Measurements from ENCODE around the gene FAM110D.

DNA sequence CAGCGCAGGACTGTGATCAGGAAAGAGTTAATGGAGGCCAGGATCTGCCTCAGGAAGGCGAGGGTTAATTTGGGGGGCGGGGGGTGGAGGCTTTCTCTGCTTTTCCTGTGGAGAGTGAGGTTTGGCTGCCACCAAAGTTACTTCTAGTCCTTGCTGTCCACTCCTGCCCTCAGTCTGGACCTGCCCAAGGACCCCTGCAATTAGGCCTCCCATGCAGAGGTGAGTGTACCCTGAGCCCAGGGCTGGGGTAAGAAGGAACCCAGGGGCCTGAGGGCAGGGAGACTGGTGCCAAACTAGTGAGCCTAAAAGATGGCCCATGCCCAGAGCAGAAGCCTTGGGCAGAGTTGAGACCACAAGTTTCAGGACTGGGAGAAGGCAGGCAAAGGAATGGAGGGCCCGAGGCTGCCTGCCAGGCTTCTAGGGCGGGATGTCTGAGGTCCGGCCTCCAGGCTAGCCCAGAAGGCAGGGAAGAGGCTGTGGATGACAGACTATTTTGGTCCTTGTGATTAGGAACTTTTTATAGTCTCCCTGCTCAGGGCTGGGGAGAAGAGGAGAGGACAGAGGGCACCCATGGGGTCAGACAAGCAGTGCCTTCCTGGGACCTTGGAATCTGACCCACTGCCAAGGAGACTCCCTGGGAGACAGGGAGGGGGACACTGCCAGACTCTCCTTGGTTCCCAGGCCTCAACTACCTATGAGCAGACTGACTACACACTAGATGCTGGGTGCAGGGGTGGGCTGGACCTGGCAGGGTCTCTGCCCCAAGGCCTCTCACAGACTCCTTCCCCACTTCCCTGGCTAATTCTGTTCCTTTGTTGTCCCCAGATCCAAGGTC, at the start of gene FAM110D:
- TF ChIP-seq EZH2 (IDR thresholded peaks at IDR 0.05; ENCODE audit: borderline replicate concordance, insufficient read depth, low read depth, low read length, poor library complexity, severe bottlenecking), result no peak
- TF ChIP-seq, protein P1, sequence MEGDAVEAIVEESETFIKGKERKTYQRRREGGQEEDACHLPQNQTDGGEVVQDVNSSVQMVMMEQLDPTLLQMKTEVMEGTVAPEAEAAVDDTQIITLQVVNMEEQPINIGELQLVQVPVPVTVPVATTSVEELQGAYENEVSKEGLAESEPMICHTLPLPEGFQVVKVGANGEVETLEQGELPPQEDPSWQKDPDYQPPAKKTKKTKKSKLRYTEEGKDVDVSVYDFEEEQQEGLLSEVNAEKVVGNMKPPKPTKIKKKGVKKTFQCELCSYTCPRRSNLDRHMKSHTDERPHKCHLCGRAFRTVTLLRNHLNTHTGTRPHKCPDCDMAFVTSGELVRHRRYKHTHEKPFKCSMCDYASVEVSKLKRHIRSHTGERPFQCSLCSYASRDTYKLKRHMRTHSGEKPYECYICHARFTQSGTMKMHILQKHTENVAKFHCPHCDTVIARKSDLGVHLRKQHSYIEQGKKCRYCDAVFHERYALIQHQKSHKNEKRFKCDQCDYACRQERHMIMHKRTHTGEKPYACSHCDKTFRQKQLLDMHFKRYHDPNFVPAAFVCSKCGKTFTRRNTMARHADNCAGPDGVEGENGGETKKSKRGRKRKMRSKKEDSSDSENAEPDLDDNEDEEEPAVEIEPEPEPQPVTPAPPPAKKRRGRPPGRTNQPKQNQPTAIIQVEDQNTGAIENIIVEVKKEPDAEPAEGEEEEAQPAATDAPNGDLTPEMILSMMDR (IDR thresholded peaks at IDR 0.05), result no peak

All from B cell (primary cell).